Endothelial cell of umbilical vein (primary cell): ENCODE data around the gene APOB. TPM values are rescaled to one million over a fixed set of nuclear protein-coding genes. Genes with fewer than 3 reads are reported as not detected.

Experiments
- BruUV-seq: library from RNA; stranded (reverse); fragments of 400-500 nt; replicated peaks from 2 replicates; lab custom pipeline; 2021; lab: Mats Ljungman, UMichigan
- CTCF ChIA-PET: fragments of 300-600, 350-600 bp; sonication (Branson Sonifier 250); formaldehyde crosslinking; loops from one replicate; lab custom pipeline; 2021; ENCODE audit warnings: antibody characterized with exemption, inconsistent platforms; lab: Charles Lee
- POLR2A ChIA-PET: fragments of 300-600, 350-600 bp; sonication (Branson Sonifier 250); formaldehyde crosslinking; loops from one replicate; lab custom pipeline; 2021; ENCODE audit warnings: antibody characterized with exemption, inconsistent platforms; lab: Charles Lee
- DNase-seq: peaks from one replicate; pipeline ENCODE4 v3.0.0-alpha.2; 2011; ENCODE audit warnings: low read depth, low spot score
- FAIRE-seq: peaks from 2 replicates; lab custom pipeline; 2011; peaks lifted over from hg19 to GRCh38; lab: Jason Lieb, UNC
- H2AFZ ChIP-seq: 2 replicates; pipeline ENCODE4 v1.6.0; 2012; ENCODE audit warnings: low read depth, low read length, control low read depth, inconsistent platforms
- H3K27ac ChIP-seq: 2 replicates; pipeline ENCODE4 v1.5.1; 2011; ENCODE audit warnings: low read depth, mild to moderate bottlenecking, control low read depth, low read length, moderate library complexity; ENCODE audit not compliant: insufficient read depth
- H3K27me3 ChIP-seq, 2 experiments: 2 replicates each; pipeline versions ENCODE4 v1.6.0 to v1.6.1; 2011; ENCODE audit warnings: low read length in 2 of 2, mixed read lengths in 1 of 2; ENCODE audit not compliant: control insufficient read depth in 2 of 2, insufficient read depth in 2 of 2
- H3K36me3 ChIP-seq, 2 experiments: 2 replicates in 1 of 2; 3 replicates in 1 of 2; pipeline ENCODE4 v1.5.1; 2011; ENCODE audit warnings: low read length in 2 of 2, mild to moderate bottlenecking in 1 of 2, moderate library complexity in 1 of 2; ENCODE audit not compliant: control insufficient read depth in 2 of 2, insufficient read depth in 2 of 2; ENCODE audit errors: extremely low read depth in 1 of 2
- H3K4me1 ChIP-seq: 3 replicates; pipeline ENCODE4 v1.5.1; 2011; ENCODE audit warnings: mild to moderate bottlenecking, low read length; ENCODE audit not compliant: control insufficient read depth, insufficient read depth; ENCODE audit errors: extremely low read depth
- H3K4me2 ChIP-seq: 2 replicates; pipeline ENCODE4 v1.6.1; 2011; ENCODE audit warnings: low read length, control low read depth, mixed read lengths; ENCODE audit not compliant: insufficient read depth
- H3K4me3 ChIP-seq, 3 experiments: fragments of 200-600 bp in 1 of 3; sonication (generic), shearing (Covaris generic) in 1 of 3; replicated peaks in 1 of 3; 2 replicates each; pipeline ENCODE4 v1.5.1; 2011 to 2016; ENCODE audit warnings: control low read depth in 3 of 3, low read length in 3 of 3, mild to moderate bottlenecking in 2 of 3, inconsistent platforms in 1 of 3, low read depth in 1 of 3, moderate library complexity in 1 of 3; ENCODE audit not compliant: insufficient read depth in 1 of 3
- H3K79me2 ChIP-seq: 2 replicates; pipeline ENCODE4 v1.6.0; 2012; ENCODE audit warnings: low read length, inconsistent platforms; ENCODE audit not compliant: control insufficient read depth, insufficient read depth
- H3K9ac ChIP-seq: replicated peaks from 2 replicates; pipeline ENCODE3; 2011; ENCODE audit warnings: low read length, control low read depth; ENCODE audit not compliant: insufficient read depth; ENCODE audit errors: extremely low read depth
- H3K9me1 ChIP-seq: replicated peaks from 3 replicates; pipeline ENCODE4 v1.6.0; 2011; ENCODE audit warnings: mild to moderate bottlenecking, low read length; ENCODE audit not compliant: control insufficient read depth, insufficient read depth; ENCODE audit errors: extremely low read depth
- H3K9me3 ChIP-seq: replicated peaks from 2 replicates; pipeline ENCODE4 v1.5.1; 2012; ENCODE audit warnings: low read length, inconsistent platforms; ENCODE audit not compliant: control insufficient read depth, insufficient read depth
- H4K20me1 ChIP-seq: replicated peaks from 2 replicates; pipeline ENCODE3; 2011; ENCODE audit warnings: mild to moderate bottlenecking, low read length; ENCODE audit not compliant: control insufficient read depth, insufficient read depth; ENCODE audit errors: extremely low read depth
- CTCF ChIP-seq, 2 donors: IDR thresholded peaks; 1 replicate in 1 of 2; 2 replicates in 1 of 2; pipeline ENCODE4 v1.5.1; 2011; ENCODE audit warnings: low read length in 2 of 2, mild to moderate bottlenecking in 2 of 2, moderate library complexity in 2 of 2, control low read depth in 1 of 2, inconsistent platforms in 1 of 2, low read depth in 1 of 2; ENCODE audit not compliant: insufficient read depth in 1 of 2; ENCODE audit errors: extremely low read depth in 1 of 2
- GATA2 ChIP-seq: IDR thresholded peaks from 2 replicates; pipeline ENCODE4 v1.7.0; 2011; ENCODE audit warnings: low read depth, mild to moderate bottlenecking, moderate library complexity, mixed read lengths, low read length; ENCODE audit not compliant: insufficient read length, insufficient read depth
- JUN ChIP-seq: IDR thresholded peaks from 2 replicates; pipeline ENCODE4 v1.6.1; 2011; ENCODE audit warnings: borderline replicate concordance, low read depth; ENCODE audit not compliant: insufficient read length, insufficient read depth
- MAX ChIP-seq: IDR thresholded peaks from 2 replicates; pipeline ENCODE4 v1.6.1; 2011; ENCODE audit not compliant: insufficient read depth, insufficient read length
- MYC ChIP-seq: IDR thresholded peaks from one replicate; pipeline ENCODE4 v1.6.1; 2011; ENCODE audit warnings: mild to moderate bottlenecking, low read depth, low read length
- dilution Hi-C: fragments of 300-500 bp; cut with MboI; formaldehyde crosslinking; loops from one replicate; pipeline ENCODE4 v1.15.0; 2019; ENCODE audit warnings: low sequenced_read_pairs; ENCODE audit not compliant: extremely low pct_ligation_motif_present
- intact Hi-C: fragments of 100-400 bp; cut with micrococcal nuclease; formaldehyde crosslinking; loops from one replicate; pipeline ENCODE4 v1.10.0; 2022
- polyA plus RNA-seq, 4 experiments: library from polyadenylated mRNA; depleted of rRNA in 3 of 4; stranded (reverse) in 3 of 4; unstranded in 1 of 4; fragments of >200 nt; gene quantifications; 2 replicates each; pipeline versions ENCODE4 v1.2.1 to v1.2.3, GENCODE V29; 2011 to 2012; ENCODE audit warnings: missing spikeins in 1 of 4
- total RNA-seq: library from RNA; stranded (reverse); gene quantifications from 2 replicates; pipeline ENCODE4 v1.2.3, GENCODE V29; 2021

The APOB gene
- total and polyA plus RNA-seq, 2 donors (not counting 3 experiments of a cell fraction or from before 2014, with no cell fraction given) = 0.07 to 0.09 TPM

- no peak overlapping the region for H3K27ac ChIP-seq
- POLR2A ChIA-PET = no interaction called here
- no peaks in the 10 kb centered on the region for H3K36me3 ChIP-seq
- intact Hi-C loops (no loop called here), dilution Hi-C loops (no loop called here)
- H3K4me2 ChIP-seq = no peak overlapping the region
- no peak for TF ChIP-seq MAX
- no peak for TF ChIP-seq GATA2
- no peak for TF ChIP-seq CTCF (IDR thresholded peaks at IDR 0.05; ENCODE audit: extremely low read depth in 1 of 2, insufficient read depth in 1 of 2, low read depth in 1 of 2, low read length in 2 of 2)
- no peak for TF ChIP-seq JUN
- no peak for TF ChIP-seq MYC
- H3K9ac ChIP-seq = no peak overlapping the region
- BruUV-seq = no TSS peak
- DNase-seq (no peak), FAIRE-seq (no peak)
- no peaks in the 10 kb centered on the region for H3K27me3 ChIP-seq
- H4K20me1 ChIP-seq = no peaks in the 10 kb centered on the region
- no peak overlapping the region for H2AFZ ChIP-seq
- H3K79me2 ChIP-seq = no peaks in the 10 kb centered on the region
- H3K4me1 ChIP-seq = no peaks in the 10 kb centered on the region
- CTCF ChIA-PET = no interaction called here
- no peaks in the 10 kb centered on the region for H3K9me3 ChIP-seq
- no peak overlapping the region for H3K4me3 ChIP-seq
- no peaks in the 10 kb centered on the region for H3K9me1 ChIP-seq
Measured at GRCh38 chr2:21008014-21008789, 35.7 kb downstream of the APOB start.
